Fibroblast of lung (primary cell): ENCODE data around the gene DUSP14. TPM values are rescaled to one million over a fixed set of nuclear protein-coding genes. Genes with fewer than 3 reads are reported as not detected.

ENCODE experiments used
- DNase-seq, 2 donors: peaks; one replicate each; pipeline versions ENCODE4 v3.0.0 to v3.0.0-alpha.2; 2010; ENCODE audit warnings: low read depth in 2 of 2
- H2AFZ ChIP-seq: 2 replicates; pipeline ENCODE4 v1.5.1; 2012; ENCODE audit warnings: low read length, control low read depth, inconsistent platforms
- H3K27ac ChIP-seq: 2 replicates; pipeline ENCODE4 v1.5.1; 2011; ENCODE audit warnings: low read length, control low read depth; ENCODE audit not compliant: insufficient read depth
- H3K27me3 ChIP-seq: 2 replicates; pipeline ENCODE4 v1.5.1; 2011; ENCODE audit warnings: mild to moderate bottlenecking, low read length; ENCODE audit not compliant: control insufficient read depth, insufficient read depth
- H3K36me3 ChIP-seq: 2 replicates; pipeline ENCODE4 v1.5.1; 2011; ENCODE audit warnings: low read length; ENCODE audit not compliant: control insufficient read depth, insufficient read depth
- H3K4me1 ChIP-seq: 2 replicates; pipeline ENCODE4 v1.5.1; 2011; ENCODE audit warnings: low read length; ENCODE audit not compliant: control insufficient read depth, insufficient read depth; ENCODE audit errors: extremely low read depth
- H3K4me2 ChIP-seq: 2 replicates; pipeline ENCODE4 v1.5.1; 2011; ENCODE audit warnings: low read length, control low read depth; ENCODE audit not compliant: insufficient read depth; ENCODE audit errors: extremely low read depth
- H3K4me3 ChIP-seq, 4 experiments: fragments of 200-600 bp in 1 of 4; sonication (generic) in 1 of 4; replicated peaks in 1 of 4; 2 replicates each; pipeline ENCODE4 v1.5.1; 2011 to 2016; ENCODE audit warnings: low read length in 4 of 4, low read depth in 3 of 4, mild to moderate bottlenecking in 3 of 4, control low read depth in 2 of 4, inconsistent platforms in 1 of 4, mixed read lengths in 1 of 4; ENCODE audit not compliant: insufficient read depth in 1 of 4; ENCODE audit errors: control extremely low read depth in 1 of 4
- H3K79me2 ChIP-seq: 2 replicates; pipeline ENCODE4 v1.5.1; 2012; ENCODE audit warnings: mild to moderate bottlenecking, low read length, inconsistent platforms; ENCODE audit not compliant: control insufficient read depth, insufficient read depth
- H3K9ac ChIP-seq: 2 replicates; pipeline ENCODE4 v1.5.1; 2011; ENCODE audit warnings: mild to moderate bottlenecking, low read length, control low read depth; ENCODE audit not compliant: insufficient read depth
- H3K9me3 ChIP-seq: 2 replicates; pipeline ENCODE4 v1.5.1; 2012; ENCODE audit warnings: low read depth, low read length; ENCODE audit not compliant: control insufficient read depth, insufficient read depth
- H4K20me1 ChIP-seq: 2 replicates; pipeline ENCODE4 v1.5.1; 2011; ENCODE audit warnings: low read length; ENCODE audit not compliant: control insufficient read depth, insufficient read depth; ENCODE audit errors: extremely low read depth
- CTCF ChIP-seq, 2 donors: IDR thresholded peaks in 1 of 2; conservative IDR thresholded peaks in 1 of 2; 1 replicate in 1 of 2; 2 replicates in 1 of 2; pipeline ENCODE4 v1.5.1; 2011 to 2012; ENCODE audit warnings: low read length in 2 of 2, control low read depth in 1 of 2, inconsistent platforms in 1 of 2, low read depth in 1 of 2, mild to moderate bottlenecking in 1 of 2
- EZH2 ChIP-seq: IDR thresholded peaks from 2 replicates; pipeline ENCODE4 v1.5.1; 2012; ENCODE audit warnings: low read length, control low read depth, mild to moderate bottlenecking; ENCODE audit errors: missing control alignments
- polyA plus RNA-seq, 2 donors: library from polyadenylated mRNA; depleted of rRNA in 1 of 2; stranded (reverse) in 1 of 2; unstranded in 1 of 2; fragments of >200 nt; gene quantifications; 2 replicates each; pipeline ENCODE4 v1.2.1, GENCODE V29; 2011 to 2012; ENCODE audit warnings: missing spikeins in 1 of 2
- total RNA-seq: library from RNA; depleted of rRNA; stranded (reverse); fragments of >200 nt; gene quantifications from 2 replicates; pipeline ENCODE4 v1.2.1, GENCODE V29; 2014

Gene DUSP14
- total and polyA plus RNA-seq, 2 donors (not counting 1 experiment from before 2014, with no cell fraction given) = 121 to 161 TPM

- H3K4me1 ChIP-seq = no peaks in the 10 kb centered on the region
- no peak overlapping the region for H3K4me2 ChIP-seq
- no peaks in the 10 kb centered on the region for H4K20me1 ChIP-seq
- DNase-seq = no peak
- H3K36me3 ChIP-seq = peaks cover 4% of the 10 kb centered on the region
- no peaks in the 10 kb centered on the region for H3K79me2 ChIP-seq
- no peak overlapping the region for H3K4me3 ChIP-seq
- H3K9ac ChIP-seq = no peak overlapping the region
- no peak overlapping the region for H2AFZ ChIP-seq
- no peaks in the 10 kb centered on the region for H3K27me3 ChIP-seq
- no peak for TF ChIP-seq EZH2
- TF ChIP-seq CTCF (conservative IDR thresholded peaks at IDR 0.05 in 1 of 2, IDR thresholded peaks at IDR 0.05 in 1 of 2; ENCODE audit: low read depth in 1 of 2, low read length in 2 of 2) = no peak
- no peaks in the 10 kb centered on the region for H3K9me3 ChIP-seq
- no peak overlapping the region for H3K27ac ChIP-seq
Measured at GRCh38 chr17:37555386-37555785, 65.7 kb downstream of the DUSP14 start.

- Histone ChIP-seq H3K4me1 (no peaks in the 10 kb centered on the region), H4K20me1 (no peaks in the 10 kb centered on the region), H3K4me2 (no peak overlapping the region), H3K79me2 (no peaks in the 10 kb centered on the region), H3K36me3 (peaks cover 5% of the 10 kb centered on the region), H3K4me3 (no peak overlapping the region), H3K27me3 (no peaks in the 10 kb centered on the region), H2AFZ (no peak overlapping the region), H3K9me3 (no peaks in the 10 kb centered on the region), H3K27ac (no peak overlapping the region), H3K9ac (no peak overlapping the region)
- no peak for DNase-seq
- no peak for TF ChIP-seq CTCF (conservative IDR thresholded peaks at IDR 0.05 in 1 of 2, IDR thresholded peaks at IDR 0.05 in 1 of 2; ENCODE audit: low read depth in 1 of 2, low read length in 2 of 2)
Measured at GRCh38 chr17:37557482-37557881, 67.8 kb downstream of the DUSP14 start.

- Histone ChIP-seq H3K4me2 (no peak overlapping the region), H3K4me1 (no peaks in the 10 kb centered on the region), H3K9me3 (no peaks in the 10 kb centered on the region), H2AFZ (no peak overlapping the region), H3K27ac (no peak overlapping the region), H3K27me3 (no peaks in the 10 kb centered on the region), H3K9ac (no peak overlapping the region), H3K79me2 (no peaks in the 10 kb centered on the region), H3K36me3 (peaks cover 3% of the 10 kb centered on the region), H4K20me1 (no peaks in the 10 kb centered on the region), H3K4me3 (no peak overlapping the region)
- DNase-seq = no peak
- TF ChIP-seq EZH2 = no peak
- TF ChIP-seq CTCF (conservative IDR thresholded peaks at IDR 0.05 in 1 of 2, IDR thresholded peaks at IDR 0.05 in 1 of 2; ENCODE audit: low read depth in 1 of 2, low read length in 2 of 2) = no peak
Measured at GRCh38 chr17:37558299-37558698, 68.6 kb downstream of the DUSP14 start.
